ENCODE results near the gene AGFG2. TPM values are rescaled to one million over a fixed set of nuclear protein-coding genes. Genes with fewer than 3 reads are reported as not detected.

The AGFG2 gene
- total RNA-seq, 1 donor from 2014 or later: 1.2 TPM

GRCh38 chr7:100589341-100589947 is 50.4 kb downstream of the AGFG2 start:
- H3K27me3 ChIP-seq: no peaks in the 10 kb centered on the region
- Mint-ChIP-seq H3K36me3 (no peaks in the 10 kb centered on the region), H3K4me1 (peaks cover 38% of the 10 kb centered on the region), H3K27me3 (ENCODE audit: insufficient read depth, low read depth) (peaks cover 12% of the 10 kb centered on the region), H3K27ac (no peak overlapping the region), H3K9me3 (no peaks in the 10 kb centered on the region), H3K4me3 (peak overlapping the region; percentile 41)
- H3K9ac ChIP-seq: no peak overlapping the region
- DNase-seq (ENCODE audit: low spot score): peak; percentile 37
- peaks cover 29% of the 10 kb centered on the region for H3F3A ChIP-seq (ENCODE audit: low read depth)
- H2AFZ ChIP-seq (replicated peaks): peak overlapping the region; percentile 89
- peaks cover 14% of the 10 kb centered on the region for H4K20me1 ChIP-seq (ENCODE audit: low read depth)
- no peak overlapping the region for H3K4me3 ChIP-seq
- TF ChIP-seq CTCF (IDR thresholded peaks at IDR 0.05) (no peak), EZH2phosphoT487 (IDR thresholded peaks at IDR 0.05) (no peak), EZH2 (IDR thresholded peaks at IDR 0.05) (no peak)
- peaks cover 24% of the 10 kb centered on the region for H3K4me1 ChIP-seq
- peak overlapping the region; percentile 55 for H3K4me2 ChIP-seq
- no peaks in the 10 kb centered on the region for H3K36me3 ChIP-seq
- H3K79me2 ChIP-seq (ENCODE audit: low read depth): peaks cover 10% of the 10 kb centered on the region
- no peaks in the 10 kb centered on the region for H3K9me3 ChIP-seq (ENCODE audit: low read depth)
- no peak overlapping the region for H3K27ac ChIP-seq

- TF ChIP-seq CTCF (IDR thresholded peaks at IDR 0.05): no peak
- TF ChIP-seq EZH2phosphoT487 (IDR thresholded peaks at IDR 0.05): no peak
- no peak for TF ChIP-seq EZH2 (IDR thresholded peaks at IDR 0.05)
- H3K4me3 ChIP-seq: no peak overlapping the region
- H4K20me1 ChIP-seq (ENCODE audit: low read depth): peaks cover 6% of the 10 kb centered on the region
- no peak for DNase-seq (ENCODE audit: low spot score)
- Mint-ChIP-seq H3K4me1 (peaks cover 30% of the 10 kb centered on the region), H3K9me3 (no peaks in the 10 kb centered on the region), H3K27ac (no peak overlapping the region), H3K27me3 (ENCODE audit: insufficient read depth, low read depth) (peaks cover 10% of the 10 kb centered on the region), H3K36me3 (no peaks in the 10 kb centered on the region), H3K4me3 (peak overlapping the region; percentile 8)
- H3K9ac ChIP-seq: no peak overlapping the region
- H3K27me3 ChIP-seq: no peaks in the 10 kb centered on the region
- peaks cover 20% of the 10 kb centered on the region for H3K4me1 ChIP-seq
- peaks cover 23% of the 10 kb centered on the region for H3F3A ChIP-seq (ENCODE audit: low read depth)
- H2AFZ ChIP-seq (replicated peaks): no peak overlapping the region
- H3K4me2 ChIP-seq: peak overlapping the region; percentile 55
- peaks cover 2% of the 10 kb centered on the region for H3K79me2 ChIP-seq (ENCODE audit: low read depth)
- no peak overlapping the region for H3K27ac ChIP-seq
- no peaks in the 10 kb centered on the region for H3K9me3 ChIP-seq (ENCODE audit: low read depth)
- H3K36me3 ChIP-seq: no peaks in the 10 kb centered on the region
Measured at GRCh38 chr7:100590077-100590737, 51.2 kb downstream of the AGFG2 start.

GRCh38 chr7:100591596-100591995 is 52.6 kb downstream of the AGFG2 start:
- TF ChIP-seq CTCF (IDR thresholded peaks at IDR 0.05) (no peak), EZH2 (IDR thresholded peaks at IDR 0.05) (no peak), EZH2phosphoT487 (IDR thresholded peaks at IDR 0.05) (no peak)
- peaks cover 12% of the 10 kb centered on the region for H3K27me3 Mint-ChIP-seq (ENCODE audit: insufficient read depth, low read depth)
- no peak overlapping the region for H2AFZ ChIP-seq (replicated peaks)
- H3K9ac ChIP-seq: no peak overlapping the region
- H3K27me3 ChIP-seq: no peaks in the 10 kb centered on the region
- no peaks in the 10 kb centered on the region for H3K36me3 Mint-ChIP-seq
- peaks cover 17% of the 10 kb centered on the region for H3F3A ChIP-seq (ENCODE audit: low read depth)
- H3K9me3 ChIP-seq (ENCODE audit: low read depth): no peaks in the 10 kb centered on the region
- no peak overlapping the region for H3K4me2 ChIP-seq
- no peak overlapping the region for H3K4me3 Mint-ChIP-seq
- no peaks in the 10 kb centered on the region for H3K36me3 ChIP-seq
- H4K20me1 ChIP-seq (ENCODE audit: low read depth): no peaks in the 10 kb centered on the region
- H3K79me2 ChIP-seq (ENCODE audit: low read depth): no peaks in the 10 kb centered on the region
- peaks cover 20% of the 10 kb centered on the region for H3K4me1 ChIP-seq
- DNase-seq (ENCODE audit: low spot score): no peak
- H3K4me3 ChIP-seq: no peak overlapping the region
- peaks cover 25% of the 10 kb centered on the region for H3K4me1 Mint-ChIP-seq
- H3K27ac ChIP-seq: no peak overlapping the region
- H3K9me3 Mint-ChIP-seq: no peaks in the 10 kb centered on the region
- no peak overlapping the region for H3K27ac Mint-ChIP-seq

Measured in neural progenitor cell (in vitro differentiated cells).